ENCODE measurements around the gene OLFM2.
"Not testable (repeated sequence)": the region's sequence is repeated elsewhere in the genome, so short reads cannot be mapped to it uniquely, and the experiment has no call there.

The OLFM2 gene

DNA sequence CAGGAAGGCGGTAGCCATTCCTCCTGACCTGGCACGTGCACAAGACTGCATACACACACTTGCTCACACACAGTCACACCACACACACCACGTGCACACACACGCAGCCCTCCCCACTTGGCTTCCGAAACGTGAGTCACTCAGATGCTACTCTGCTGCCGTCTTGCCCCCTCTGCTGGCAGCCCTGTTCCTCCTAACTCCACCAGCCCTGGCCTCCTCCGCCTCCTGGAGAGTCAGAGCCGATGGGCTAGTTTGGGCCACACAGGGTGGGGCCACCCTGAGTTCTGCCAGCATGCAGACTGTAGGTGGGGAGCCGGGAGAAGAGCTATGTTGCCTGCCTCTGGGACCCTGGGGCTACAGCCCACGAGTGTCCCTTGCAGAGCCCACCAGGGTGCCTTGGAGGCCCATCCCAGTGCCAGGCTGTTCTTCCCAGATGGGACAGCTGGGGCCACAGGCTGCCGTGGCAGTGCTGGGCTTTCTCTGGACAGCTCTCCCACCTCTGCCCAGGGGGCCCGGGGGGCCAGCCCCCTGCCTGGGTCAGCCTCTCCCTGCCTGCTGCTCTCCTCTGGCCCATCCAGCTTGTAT lies 89.1 kb downstream of the OLFM2 start:
- no peak overlapping the region for H3K27ac ChIP-seq (replicated peaks)

GRCh38 chr19:9843626-9844273 lies 92.6 kb downstream of the OLFM2 start:
- not testable (repeated sequence) for DNase-seq (ENCODE audit: low read depth in 1 of 2, low spot score in 1 of 2); H3K27ac ChIP-seq (replicated peaks); H3K4me3 ChIP-seq (replicated peaks; ENCODE audit: insufficient read depth, low read length); H3K27me3 ChIP-seq (ENCODE audit: insufficient read depth, poor library complexity, severe bottlenecking)

More for the DNA sequence above, 89.1 kb downstream of the OLFM2 start:
- Histone ChIP-seq H3K4me3 (replicated peaks; ENCODE audit: insufficient read depth, low read length) (no peak overlapping the region), H3K27me3 (ENCODE audit: insufficient read depth, poor library complexity, severe bottlenecking) (no peaks in the 10 kb centered on the region)
- peak in 1 of 2 experiments; percentile 61 for DNase-seq (ENCODE audit: low read depth in 1 of 2, low spot score in 1 of 2)
- TF ChIP-seq POLR2AphosphoS5 (IDR thresholded peaks at IDR 0.05; ENCODE audit: low read depth), result no peak
- peak; percentile 31 for TF ChIP-seq CTCF (IDR thresholded peaks at IDR 0.05; ENCODE audit: insufficient read depth, low read length)
- no peak for TF ChIP-seq SPI1 (IDR thresholded peaks at IDR 0.05; ENCODE audit: borderline replicate concordance, low read depth)

DNA sequence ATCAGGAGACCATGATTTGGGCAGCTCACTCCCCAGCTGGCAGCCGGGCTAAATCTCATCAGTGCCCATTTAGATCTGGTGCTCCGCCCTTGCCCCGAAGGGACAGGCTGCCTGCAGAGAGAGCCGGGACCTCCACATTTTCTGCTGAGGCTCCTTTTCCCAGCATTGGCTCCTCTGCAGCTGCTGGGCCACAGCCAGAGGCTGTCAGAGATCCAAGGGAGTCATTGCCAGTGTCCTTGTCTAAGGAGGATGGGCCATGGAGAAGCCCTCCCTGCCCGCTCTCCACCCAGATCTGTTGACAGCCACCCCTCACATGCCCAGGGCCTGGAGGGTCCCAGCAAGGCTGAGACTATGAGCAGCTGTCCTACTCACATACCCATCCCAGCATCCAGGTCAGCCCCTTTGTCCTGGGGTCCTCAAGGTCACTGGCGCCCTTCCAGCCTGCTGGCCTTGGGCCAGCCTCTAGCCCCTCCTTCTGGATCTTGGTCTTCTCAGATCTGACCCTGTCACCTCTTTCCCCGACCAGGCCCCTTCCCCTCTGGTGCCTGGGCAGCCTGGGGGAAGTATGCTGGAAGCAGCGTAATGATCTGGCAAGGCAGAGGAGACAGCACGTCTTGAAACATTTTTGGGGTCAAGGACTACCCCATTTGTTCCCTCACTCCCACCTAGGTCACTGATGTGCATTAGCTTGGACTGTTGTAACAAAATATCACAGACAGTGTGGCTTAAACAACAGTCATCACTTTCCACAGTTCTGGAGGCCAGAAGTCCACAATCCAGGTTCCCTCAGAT lies 93.3 kb downstream of the OLFM2 start:
- TF ChIP-seq CTCF (IDR thresholded peaks at IDR 0.05; ENCODE audit: insufficient read depth, low read length) (no peak), SPI1 (IDR thresholded peaks at IDR 0.05; ENCODE audit: borderline replicate concordance, low read depth) (no peak), POLR2AphosphoS5 (IDR thresholded peaks at IDR 0.05; ENCODE audit: low read depth) (no peak), GABPA (IDR thresholded peaks at IDR 0.05; ENCODE audit: low read depth) (no peak)
- TF ChIP-seq, protein P1, sequence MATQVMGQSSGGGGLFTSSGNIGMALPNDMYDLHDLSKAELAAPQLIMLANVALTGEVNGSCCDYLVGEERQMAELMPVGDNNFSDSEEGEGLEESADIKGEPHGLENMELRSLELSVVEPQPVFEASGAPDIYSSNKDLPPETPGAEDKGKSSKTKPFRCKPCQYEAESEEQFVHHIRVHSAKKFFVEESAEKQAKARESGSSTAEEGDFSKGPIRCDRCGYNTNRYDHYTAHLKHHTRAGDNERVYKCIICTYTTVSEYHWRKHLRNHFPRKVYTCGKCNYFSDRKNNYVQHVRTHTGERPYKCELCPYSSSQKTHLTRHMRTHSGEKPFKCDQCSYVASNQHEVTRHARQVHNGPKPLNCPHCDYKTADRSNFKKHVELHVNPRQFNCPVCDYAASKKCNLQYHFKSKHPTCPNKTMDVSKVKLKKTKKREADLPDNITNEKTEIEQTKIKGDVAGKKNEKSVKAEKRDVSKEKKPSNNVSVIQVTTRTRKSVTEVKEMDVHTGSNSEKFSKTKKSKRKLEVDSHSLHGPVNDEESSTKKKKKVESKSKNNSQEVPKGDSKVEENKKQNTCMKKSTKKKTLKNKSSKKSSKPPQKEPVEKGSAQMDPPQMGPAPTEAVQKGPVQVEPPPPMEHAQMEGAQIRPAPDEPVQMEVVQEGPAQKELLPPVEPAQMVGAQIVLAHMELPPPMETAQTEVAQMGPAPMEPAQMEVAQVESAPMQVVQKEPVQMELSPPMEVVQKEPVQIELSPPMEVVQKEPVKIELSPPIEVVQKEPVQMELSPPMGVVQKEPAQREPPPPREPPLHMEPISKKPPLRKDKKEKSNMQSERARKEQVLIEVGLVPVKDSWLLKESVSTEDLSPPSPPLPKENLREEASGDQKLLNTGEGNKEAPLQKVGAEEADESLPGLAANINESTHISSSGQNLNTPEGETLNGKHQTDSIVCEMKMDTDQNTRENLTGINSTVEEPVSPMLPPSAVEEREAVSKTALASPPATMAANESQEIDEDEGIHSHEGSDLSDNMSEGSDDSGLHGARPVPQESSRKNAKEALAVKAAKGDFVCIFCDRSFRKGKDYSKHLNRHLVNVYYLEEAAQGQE (IDR thresholded peaks at IDR 0.05; ENCODE audit: insufficient replicate concordance, low read depth), result no peak
- Histone ChIP-seq H3K27ac (replicated peaks) (no peak overlapping the region), H3K27me3 (ENCODE audit: insufficient read depth, poor library complexity, severe bottlenecking) (no peaks in the 10 kb centered on the region), H3K4me3 (replicated peaks; ENCODE audit: insufficient read depth, low read length) (no peak overlapping the region)
- DNase-seq (ENCODE audit: low read depth in 1 of 2, low spot score in 1 of 2), result no peak

DNA sequence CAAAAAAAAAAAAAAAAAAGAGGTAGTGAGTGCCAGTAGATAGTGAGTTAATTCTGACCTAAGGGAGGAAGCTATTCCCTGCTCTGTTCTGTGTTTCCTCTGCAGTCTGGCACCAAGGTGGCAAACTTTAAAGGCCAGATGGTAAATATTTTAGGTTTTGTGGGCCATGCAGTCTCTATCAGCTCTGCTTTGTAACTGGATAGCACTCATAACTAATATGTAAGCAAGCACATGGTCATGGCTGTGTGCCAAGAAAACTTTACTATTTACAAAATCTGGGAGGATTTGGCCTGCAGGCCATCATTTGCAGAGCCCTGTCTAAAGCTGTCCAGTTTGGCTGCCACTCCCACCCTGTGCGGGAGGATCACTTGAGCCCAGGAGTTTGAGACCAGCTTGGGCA lies 96.9 kb downstream of the OLFM2 start:
- TF ChIP-seq POLR2AphosphoS5 (IDR thresholded peaks at IDR 0.05; ENCODE audit: low read depth) (no peak), CTCF (IDR thresholded peaks at IDR 0.05; ENCODE audit: insufficient read depth, low read length) (no peak), GABPA (IDR thresholded peaks at IDR 0.05; ENCODE audit: low read depth) (no peak), SPI1 (IDR thresholded peaks at IDR 0.05; ENCODE audit: borderline replicate concordance, low read depth) (no peak)
- TF ChIP-seq, protein P1 (IDR thresholded peaks at IDR 0.05; ENCODE audit: insufficient replicate concordance, low read depth), result no peak
- Histone ChIP-seq H3K27ac (replicated peaks) (no peak overlapping the region), H3K27me3 (ENCODE audit: insufficient read depth, poor library complexity, severe bottlenecking) (no peaks in the 10 kb centered on the region), H3K4me3 (replicated peaks; ENCODE audit: insufficient read depth, low read length) (no peak overlapping the region)
- no peak for DNase-seq (ENCODE audit: low read depth in 1 of 2, low spot score in 1 of 2)
